HG03439 (cell line): Measurements from ENCODE around the gene CNNM4.
"Not testable (repeated sequence)": the region's sequence is repeated elsewhere in the genome, so short reads cannot be mapped to it uniquely, and the experiment has no call there.

Source experiments
- ATAC-seq: cut with Tn5 transposase; IDR thresholded peaks from one replicate; pipeline ENCODE4 v1.9.1; 2021; ENCODE audit warnings: mild to moderate bottlenecking, moderate library complexity; ENCODE audit not compliant: unreplicated experiment

Gene CNNM4

GRCh38 chr2:96792772-96793749 is 32.4 kb downstream of the CNNM4 start:
- ATAC-seq = no peak

GRCh38 chr2:96795076-96795475 is 34.4 kb downstream of the CNNM4 start:
- ATAC-seq = no peak

- ATAC-seq = not testable (repeated sequence)
These were observed 35.8 kb downstream of the CNNM4 start for GRCh38 chr2:96796497-96796896.

GRCh38 chr2:96797066-96797625 is 36.4 kb downstream of the CNNM4 start:
- ATAC-seq = no peak

- ATAC-seq = no peak
These were observed 38.3 kb downstream of the CNNM4 start for GRCh38 chr2:96798733-96799622.

GRCh38 chr2:96799623-96799935 is 38.9 kb downstream of the CNNM4 start:
- no peak for ATAC-seq

- ATAC-seq = no peak
These were observed 39.6 kb downstream of the CNNM4 start for GRCh38 chr2:96800061-96801004.

GRCh38 chr2:96801005-96801785 is 40.5 kb downstream of the CNNM4 start:
- ATAC-seq = peak; percentile 67

GRCh38 chr2:96801786-96802595 is 41.3 kb downstream of the CNNM4 start:
- ATAC-seq = no peak

GRCh38 chr2:96802721-96803120 is 42.0 kb downstream of the CNNM4 start:
- no peak for ATAC-seq

GRCh38 chr2:96804986-96805385 is 44.3 kb downstream of the CNNM4 start:
- no peak for ATAC-seq

GRCh38 chr2:96805946-96806345 is 45.2 kb downstream of the CNNM4 start:
- not testable (repeated sequence) for ATAC-seq

GRCh38 chr2:96806468-96807126 is 45.9 kb downstream of the CNNM4 start:
- ATAC-seq = no peak

GRCh38 chr2:96807127-96807471 is 46.4 kb downstream of the CNNM4 start:
- no peak for ATAC-seq

GRCh38 chr2:96808176-96808837 is 47.6 kb downstream of the CNNM4 start:
- ATAC-seq = no peak

GRCh38 chr2:96809216-96809882 is 48.6 kb downstream of the CNNM4 start:
- no peak for ATAC-seq
